ENCODE data around the gene DLGAP1.

DNA sequence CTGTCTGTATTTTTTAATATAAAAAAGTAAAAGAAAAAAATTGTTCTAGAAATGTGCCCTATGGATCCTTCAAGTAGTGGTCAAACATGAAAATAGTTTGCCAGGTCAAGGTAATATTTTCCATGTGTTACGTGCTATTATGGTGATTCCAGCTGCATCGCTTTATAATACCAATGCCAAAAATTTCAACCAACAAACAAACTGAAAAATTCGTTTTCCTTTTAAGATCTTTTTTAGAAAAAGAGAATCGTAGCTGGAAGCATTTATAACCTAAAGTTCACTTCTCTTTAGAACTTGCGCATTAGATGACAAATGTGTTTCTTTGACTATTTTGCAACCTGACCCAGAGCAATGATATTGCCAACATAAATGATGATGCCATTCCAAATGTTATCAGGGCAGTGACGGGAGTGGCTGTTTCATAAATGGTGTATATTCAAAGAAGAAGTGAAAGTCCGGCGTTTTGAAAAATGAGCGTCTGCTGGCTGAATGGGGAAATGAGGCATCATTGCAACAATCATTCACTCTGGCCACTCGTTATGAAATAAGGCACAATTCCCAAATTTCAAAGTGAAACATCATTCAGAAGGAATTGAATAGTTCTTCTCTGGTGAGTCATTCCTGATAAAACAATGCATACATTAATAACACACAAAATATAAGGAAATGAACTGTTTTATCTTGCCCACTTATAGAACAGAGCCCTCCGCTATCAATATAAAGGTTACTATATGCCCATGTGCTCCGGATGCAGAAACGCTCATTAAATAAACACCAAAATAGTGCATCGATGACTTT, 707.7 kb downstream of the DLGAP1 start:
- TF ChIP-seq, protein P1, sequence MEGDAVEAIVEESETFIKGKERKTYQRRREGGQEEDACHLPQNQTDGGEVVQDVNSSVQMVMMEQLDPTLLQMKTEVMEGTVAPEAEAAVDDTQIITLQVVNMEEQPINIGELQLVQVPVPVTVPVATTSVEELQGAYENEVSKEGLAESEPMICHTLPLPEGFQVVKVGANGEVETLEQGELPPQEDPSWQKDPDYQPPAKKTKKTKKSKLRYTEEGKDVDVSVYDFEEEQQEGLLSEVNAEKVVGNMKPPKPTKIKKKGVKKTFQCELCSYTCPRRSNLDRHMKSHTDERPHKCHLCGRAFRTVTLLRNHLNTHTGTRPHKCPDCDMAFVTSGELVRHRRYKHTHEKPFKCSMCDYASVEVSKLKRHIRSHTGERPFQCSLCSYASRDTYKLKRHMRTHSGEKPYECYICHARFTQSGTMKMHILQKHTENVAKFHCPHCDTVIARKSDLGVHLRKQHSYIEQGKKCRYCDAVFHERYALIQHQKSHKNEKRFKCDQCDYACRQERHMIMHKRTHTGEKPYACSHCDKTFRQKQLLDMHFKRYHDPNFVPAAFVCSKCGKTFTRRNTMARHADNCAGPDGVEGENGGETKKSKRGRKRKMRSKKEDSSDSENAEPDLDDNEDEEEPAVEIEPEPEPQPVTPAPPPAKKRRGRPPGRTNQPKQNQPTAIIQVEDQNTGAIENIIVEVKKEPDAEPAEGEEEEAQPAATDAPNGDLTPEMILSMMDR (IDR thresholded peaks at IDR 0.05), result no peak
- TF ChIP-seq EP300 (IDR thresholded peaks at IDR 0.05), result no peak
- TF ChIP-seq POLR2AphosphoS5 (IDR thresholded peaks at IDR 0.05), result no peak
